Left cardiac atrium (tissue), 4 donors: ENCODE results near the gene MVB12B. TPM values are rescaled to one million over a fixed set of nuclear protein-coding genes. Genes with fewer than 3 reads are reported as not detected.
A peak's percentile ranks its signal among the peaks of the same experiment; 100 is the strongest.

Source experiments
- ATAC-seq, 2 donors: fragments of 200-7000 bp; cut with Tn5 transposase; one replicate each; pipeline ENCODE4 v1.9.1; 2020; ENCODE audit warnings: mild to moderate bottlenecking in 2 of 2, moderate library complexity in 2 of 2
- DNase-seq: peaks from one replicate; pipeline ENCODE4 v3.0.0-alpha.2; 2020
- intact Hi-C, 2 donors: fragments of 100-400 bp; cut with DNase I; formaldehyde crosslinking; loops; one replicate each; pipeline versions ENCODE4 v1.14.1 to v1.15.1; 2022 to 2023
- total RNA-seq, 2 donors: library from RNA; stranded (reverse); fragmentation: NEBNext Ultra II Directional; extraction: Animal tissue kit (Norgen Biotek cat#: 25700); gene quantifications; one replicate each; pipeline ENCODE4 v1.2.1, GENCODE V29; 2021
- donor health status: DM: no; HTN: yes; CAD: no.
- donor health status: DM: no; HTN: yes; CAD: no; lungs with severe emphysema.
- donor health status: DM: yes; HTN: yes; CAD: no.
- donor health status: Dilated cardiomyopathy.

The MVB12B gene
- total RNA-seq, 2 donors from 2014 or later: 9.7 to 12.3 TPM

DNA sequence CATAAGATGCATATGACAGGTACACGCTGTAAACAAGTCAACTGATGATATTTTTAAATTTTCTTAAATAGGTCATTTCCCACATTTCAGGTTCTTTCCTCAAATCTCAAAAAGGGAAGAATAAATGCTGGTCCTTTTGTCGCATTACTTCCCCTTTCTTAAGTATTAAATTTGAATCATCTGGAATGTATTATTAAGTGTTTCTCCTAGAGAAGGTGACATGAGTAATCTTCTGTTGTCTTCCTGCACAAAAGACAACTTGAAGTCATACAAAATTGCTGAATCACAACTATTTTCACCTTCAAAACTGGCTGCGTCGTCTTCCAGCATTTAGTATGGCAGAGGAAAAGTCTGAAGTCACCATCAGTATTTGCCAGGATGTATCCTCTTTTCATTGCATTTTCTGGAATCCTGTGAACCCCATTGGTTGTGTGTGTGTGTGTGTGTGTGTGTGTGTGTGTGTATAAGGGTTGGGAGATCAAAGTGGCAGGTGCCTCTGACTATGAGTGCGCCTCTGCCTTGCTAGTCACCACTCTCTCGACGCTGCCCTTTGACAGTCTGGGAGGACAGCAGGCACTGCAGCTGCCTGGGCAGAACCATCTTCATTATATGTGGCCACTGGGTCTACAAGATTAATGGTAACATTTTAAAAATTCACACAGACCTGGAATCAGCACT is 86.9 kb downstream of the MVB12B start:
- intact Hi-C loops: no loop called here
- ATAC-seq: no peak
- DNase-seq: no peak

DNA sequence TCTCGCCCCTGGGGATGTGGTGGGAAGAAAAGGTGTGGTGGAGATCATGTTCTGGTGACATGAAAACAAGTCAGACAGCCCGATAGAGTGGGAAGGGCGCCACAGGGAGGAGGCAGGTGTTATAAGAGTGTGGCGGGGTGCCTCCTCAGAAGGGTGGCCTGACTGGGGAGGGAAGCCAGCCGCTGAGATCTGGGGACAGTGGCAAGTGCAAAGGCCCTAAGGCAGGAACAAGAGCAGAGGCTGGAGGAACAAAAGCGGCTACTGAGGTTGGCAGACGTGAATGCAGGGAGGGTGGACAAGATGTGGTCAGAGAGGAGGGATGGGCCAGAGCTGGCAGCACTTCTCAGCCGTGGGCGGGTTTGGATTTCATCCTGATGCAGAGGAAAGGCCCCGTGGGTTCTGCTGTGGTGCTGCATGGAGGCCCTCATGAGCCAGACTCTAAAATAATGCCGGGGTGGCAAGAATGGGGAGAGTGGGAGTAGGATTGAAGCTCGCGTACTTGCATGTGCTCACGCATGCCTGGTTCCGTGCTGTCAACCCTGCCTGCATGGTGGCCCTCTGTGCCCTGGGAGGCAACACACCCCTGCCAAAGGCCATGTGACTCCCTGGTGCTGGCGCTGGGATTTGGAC is 89.2 kb downstream of the MVB12B start:
- no peak for ATAC-seq
- no peak for DNase-seq
- intact Hi-C loops: no loop called here

DNA sequence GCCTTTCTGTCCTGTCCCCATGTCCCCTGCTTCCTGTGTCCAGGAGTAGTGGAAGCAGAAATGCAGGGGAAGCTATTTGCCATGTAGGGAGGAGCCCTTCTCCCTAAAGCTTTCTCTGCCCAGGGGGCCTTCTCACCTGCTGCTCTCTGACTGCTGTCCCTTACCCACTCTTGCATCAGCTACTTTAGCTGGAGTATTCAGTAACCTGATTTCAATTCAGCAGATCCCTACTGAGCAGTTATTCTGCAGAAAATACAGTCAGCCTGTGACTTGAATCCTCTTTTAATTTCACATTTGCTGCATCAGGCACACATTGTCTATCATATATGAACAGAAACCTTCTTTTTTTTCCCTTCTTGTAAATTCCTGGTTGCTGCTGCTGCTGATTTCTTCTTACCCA is 90.4 kb downstream of the MVB12B start:
- intact Hi-C loops: no loop called here
- DNase-seq (no peak), ATAC-seq (no peak)

DNA sequence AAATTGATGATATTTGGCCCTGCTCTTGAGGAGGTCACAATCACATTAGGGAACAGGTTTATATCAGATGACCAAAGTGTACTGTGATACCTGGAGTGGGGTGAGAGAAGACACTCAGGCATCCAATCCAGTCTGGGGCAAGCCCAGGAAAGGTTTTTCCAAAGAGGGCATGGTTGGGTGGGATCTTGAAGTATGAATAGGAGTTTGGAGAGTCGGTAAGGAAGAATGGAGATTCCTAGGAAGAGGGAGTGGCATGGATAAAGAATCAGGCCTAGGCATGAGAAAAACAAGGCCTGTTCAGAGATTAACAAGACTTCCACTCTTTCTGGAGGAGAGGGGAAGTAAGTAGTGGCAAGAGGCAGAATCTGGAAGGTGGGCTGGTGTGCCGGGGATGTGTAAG is 91.1 kb downstream of the MVB12B start:
- DNase-seq (no peak), ATAC-seq (no peak)
- intact Hi-C loops: no loop called here

DNA sequence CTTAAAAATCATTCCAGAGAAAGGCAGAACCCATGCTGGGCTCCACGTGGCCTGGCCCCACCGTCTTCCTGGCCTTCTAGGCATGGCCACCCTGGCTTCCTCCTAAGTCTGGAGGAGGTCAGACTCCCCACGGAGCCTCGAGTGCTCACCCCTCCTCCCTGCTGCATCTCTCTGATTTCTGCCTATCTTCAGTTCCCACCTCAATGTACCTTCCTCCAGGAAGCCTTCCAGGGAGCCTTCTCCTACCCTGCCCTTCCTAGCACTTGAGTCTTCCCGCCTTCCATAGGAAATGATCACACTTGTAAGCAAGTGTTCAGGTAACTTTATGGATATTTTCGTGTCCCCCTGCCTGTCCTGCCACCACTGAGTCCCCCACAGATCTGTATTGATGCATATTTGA is 92.0 kb downstream of the MVB12B start:
- DNase-seq (no peak), ATAC-seq (no peak)
- intact Hi-C loops: no loop called here

DNA sequence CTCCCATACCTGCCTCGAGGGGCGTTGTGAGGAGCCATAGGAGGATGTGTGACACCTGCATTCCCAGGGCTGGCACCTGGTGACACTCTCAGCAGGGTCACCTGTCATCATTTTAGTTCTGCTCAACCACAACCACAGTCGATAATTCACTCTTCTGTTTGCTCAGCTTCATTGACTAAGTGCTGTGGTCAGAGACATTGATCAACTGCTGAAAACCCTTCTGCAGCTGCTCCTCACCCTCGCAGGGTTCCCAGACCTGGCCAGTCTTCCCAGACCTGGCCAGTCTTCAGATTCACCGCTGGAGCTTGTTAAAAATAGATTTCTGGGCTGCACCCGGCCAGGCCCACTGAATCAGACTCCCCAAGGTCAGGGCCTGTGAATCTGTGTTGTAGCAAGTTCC is 92.8 kb downstream of the MVB12B start:
- ATAC-seq: peak in 1 of 2 donors; percentile 60
- no peak for DNase-seq
- intact Hi-C loops: no loop called here

DNA sequence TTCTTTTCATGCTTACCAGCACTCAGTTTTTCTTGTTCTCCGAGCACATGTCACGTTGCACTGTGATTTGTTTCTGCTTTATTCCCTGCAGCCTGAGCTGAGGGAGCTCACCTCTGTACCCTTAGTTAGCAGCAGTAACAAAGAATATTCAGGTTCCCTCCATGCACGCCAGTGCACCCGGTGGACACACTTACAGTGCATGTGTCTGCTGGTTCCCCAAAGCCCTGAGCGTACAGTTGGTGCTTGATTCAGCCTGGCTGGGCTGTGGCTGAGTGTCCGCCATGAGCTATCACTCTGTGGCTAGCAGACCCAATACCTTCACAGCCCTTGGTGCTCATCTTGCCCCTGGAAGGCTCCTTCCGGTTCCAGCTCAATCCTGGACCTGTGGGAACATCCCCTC is 93.5 kb downstream of the MVB12B start:
- intact Hi-C loops: no loop called here
- DNase-seq (no peak), ATAC-seq (no peak)

DNA sequence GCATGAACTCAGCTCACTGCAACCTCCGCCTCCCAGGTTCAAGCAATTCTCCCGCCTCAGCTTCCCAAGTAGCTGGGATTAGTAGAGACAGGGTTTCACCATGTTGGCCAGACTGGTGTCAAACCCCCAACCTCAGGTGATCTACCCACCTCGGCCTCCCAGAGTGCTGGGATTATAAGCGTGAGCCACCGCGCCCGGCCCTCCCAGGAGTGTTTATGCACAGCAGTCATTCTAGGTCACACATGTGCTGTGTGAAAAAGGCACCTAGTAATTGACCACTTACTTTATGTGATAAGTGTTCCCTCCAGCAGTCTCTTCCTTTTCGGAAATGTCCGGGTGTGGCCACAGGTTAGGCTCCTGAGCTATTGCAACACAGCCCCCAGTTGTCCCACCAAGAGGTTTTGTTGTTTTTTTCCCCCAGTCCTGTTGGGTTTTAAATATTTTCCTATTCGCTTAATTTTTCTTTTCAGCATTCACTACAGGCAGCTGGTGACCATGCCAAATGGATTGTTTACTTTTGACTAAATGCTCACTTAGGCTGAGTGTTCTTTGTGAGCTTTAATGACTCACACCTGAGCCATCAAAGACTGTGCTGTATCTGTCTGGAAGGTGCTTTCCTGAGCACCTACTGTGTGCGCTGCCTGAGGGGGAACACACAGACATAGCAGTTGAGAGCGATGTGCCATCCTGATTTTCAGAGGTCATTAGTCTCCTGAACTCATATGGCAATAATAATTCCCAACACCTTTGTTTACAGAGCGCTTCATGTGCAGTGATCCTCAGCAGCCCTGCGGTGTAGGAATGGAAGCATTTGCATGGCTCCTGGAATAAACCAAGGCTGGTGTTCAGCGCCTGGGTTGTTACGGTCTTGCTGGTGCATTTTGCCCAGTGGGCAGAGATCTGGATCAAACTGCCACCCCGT is 94.3 kb downstream of the MVB12B start:
- ATAC-seq: no peak
- DNase-seq: no peak
- intact Hi-C loops: no loop called here

DNA sequence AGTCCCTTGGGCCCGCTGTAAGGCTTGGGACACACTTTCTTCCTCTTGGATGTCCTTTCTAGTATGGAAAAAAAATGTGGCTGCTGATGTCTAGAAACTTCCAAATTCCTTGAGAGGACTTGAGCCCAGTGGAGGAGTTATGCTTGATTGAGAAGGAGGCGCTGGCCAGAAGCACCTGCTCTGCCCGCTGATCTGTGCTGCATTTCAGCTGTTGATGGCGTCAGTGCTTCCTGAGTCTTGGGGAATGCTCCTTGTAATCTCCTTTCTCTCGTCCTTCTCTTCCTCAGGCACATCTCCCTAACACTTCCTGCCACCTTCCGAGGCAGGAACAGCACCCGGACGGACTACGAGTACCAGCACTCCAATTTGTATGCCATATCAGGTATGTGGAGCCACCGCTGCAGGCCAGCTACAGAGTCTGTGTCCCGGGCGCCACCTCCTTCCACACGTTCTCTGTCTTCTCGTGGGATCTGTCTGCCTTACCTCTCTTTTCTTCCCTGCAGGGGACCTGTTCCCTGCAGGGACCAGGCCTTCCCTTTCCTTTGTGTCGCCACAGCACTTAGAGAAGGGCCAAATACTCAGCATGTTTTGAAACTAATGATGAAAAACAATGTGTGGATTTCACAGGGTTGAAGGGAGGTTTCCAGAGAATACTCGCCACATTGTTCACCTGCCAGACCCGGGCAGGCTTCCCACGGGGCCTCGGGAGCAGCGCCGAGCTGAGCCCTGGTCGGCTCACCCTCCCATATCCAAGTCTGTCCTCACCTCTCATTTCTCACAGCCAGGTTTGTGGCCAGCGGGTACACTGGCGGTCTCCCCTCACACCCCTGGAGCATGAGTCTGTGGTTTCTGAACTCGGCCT is 95.2 kb downstream of the MVB12B start:
- intact Hi-C loops: no loop called here
- DNase-seq (no peak), ATAC-seq (no peak)

DNA sequence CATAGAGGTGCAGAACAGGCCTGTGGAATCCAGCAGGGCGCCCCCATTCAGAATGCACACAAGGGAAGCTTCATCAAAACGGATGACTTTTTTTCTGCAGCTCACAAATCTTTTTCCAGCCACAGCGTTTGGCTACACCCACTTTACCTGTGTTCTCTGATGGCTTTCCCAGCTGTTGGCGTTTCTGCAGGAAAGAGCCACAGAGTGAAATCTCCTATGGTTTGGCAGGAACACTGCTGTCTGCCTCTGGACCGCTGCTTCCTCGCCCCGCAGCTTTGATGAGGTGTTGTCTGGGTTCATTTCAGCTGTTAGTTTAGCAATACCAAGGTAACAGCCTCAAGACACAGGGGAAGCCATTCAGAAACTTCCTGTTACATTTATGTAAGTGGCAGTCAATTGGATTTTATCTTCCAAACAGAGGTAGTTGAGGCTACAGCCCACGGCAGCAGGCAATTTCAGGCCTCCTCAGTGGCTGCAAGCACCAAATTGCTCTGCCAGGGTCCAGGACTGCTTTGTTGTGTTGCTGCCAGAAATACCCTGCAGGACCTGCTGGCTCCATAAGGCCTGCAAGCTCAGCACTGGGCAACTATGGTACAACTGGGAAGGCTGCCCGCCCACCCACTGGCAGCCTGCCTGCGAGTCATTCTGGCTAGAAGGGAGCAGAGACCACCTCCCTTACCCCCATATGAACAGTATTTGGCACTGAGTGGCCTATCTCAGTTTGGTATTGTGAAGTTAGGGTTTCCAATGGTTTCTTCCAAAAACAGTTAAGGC is 96.7 kb downstream of the MVB12B start:
- no peak for DNase-seq
- intact Hi-C loops: no loop called here

DNA sequence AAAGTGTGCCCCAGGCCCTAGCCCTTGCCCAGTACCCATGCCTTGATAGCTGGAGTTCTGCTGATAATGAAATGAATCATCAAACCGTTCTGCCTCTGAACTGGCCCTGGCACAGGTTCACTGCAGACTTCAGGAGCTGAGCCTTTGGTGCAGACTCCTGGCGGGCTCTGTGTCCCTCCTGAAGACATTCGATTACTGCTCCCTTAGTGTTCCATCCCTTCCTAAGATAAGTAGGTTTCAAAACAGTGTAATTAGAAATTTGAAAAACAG is 97.2 kb downstream of the MVB12B start:
- DNase-seq: no peak
- peak in 1 of 2 donors; percentile 63 for ATAC-seq
- intact Hi-C loops: no loop called here

More for the DNA sequence above, 96.7 kb downstream of the MVB12B start:
- peak in 1 of 2 donors; percentile 16 for ATAC-seq

DNA sequence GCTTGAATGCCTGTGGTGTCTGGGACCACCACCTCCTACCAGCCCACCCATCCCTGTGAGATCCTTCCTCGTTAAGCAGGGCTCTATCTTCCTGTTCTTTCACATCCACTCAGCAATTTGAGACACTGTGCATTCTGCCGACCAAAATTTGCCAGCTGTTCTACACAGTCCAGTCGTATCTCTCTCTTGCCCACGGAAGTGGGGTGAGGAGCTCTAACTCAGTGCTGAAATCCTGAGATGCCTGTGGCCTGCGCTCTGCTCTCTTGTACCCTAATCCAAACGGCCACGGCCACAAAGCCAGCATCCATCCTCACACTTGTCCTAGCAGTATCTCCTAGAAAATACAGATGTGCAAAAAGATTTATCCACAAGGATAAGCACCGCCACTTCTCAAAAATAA is 97.9 kb downstream of the MVB12B start:
- intact Hi-C loops: no loop called here
- ATAC-seq (no peak), DNase-seq (no peak)

DNA sequence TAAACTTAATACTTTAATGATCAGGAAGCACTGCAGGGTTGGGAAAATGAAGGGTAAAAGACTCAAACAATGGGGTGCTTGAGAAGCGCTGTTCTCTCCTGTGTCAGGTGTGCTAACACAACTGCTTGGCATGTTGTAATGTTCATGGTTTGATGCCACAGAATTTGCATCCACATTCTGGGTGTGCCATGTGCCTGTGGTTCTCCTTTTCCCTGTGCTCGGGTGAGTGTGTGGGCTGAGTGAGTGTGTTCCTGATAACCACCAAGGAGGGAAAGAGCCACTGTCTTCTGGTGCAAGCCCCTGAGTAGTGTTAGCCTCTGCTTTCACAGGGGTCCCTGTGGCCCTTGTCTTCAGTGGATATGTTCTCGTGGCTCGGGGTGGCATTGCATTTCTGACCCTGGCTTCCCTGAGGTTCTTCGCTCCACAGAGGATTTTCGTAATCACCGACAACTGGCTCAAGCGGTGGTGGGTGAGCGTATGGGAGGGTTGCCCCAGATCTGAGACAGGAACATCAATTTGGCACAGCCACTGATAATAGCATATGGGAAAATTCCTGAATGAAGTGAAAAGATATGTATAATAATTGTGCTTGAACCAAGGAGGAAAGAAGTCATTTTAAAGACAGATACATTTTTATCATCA is 102.0 kb downstream of the MVB12B start:
- ATAC-seq (no peak), DNase-seq (no peak)
- intact Hi-C loops: no loop called here

DNA sequence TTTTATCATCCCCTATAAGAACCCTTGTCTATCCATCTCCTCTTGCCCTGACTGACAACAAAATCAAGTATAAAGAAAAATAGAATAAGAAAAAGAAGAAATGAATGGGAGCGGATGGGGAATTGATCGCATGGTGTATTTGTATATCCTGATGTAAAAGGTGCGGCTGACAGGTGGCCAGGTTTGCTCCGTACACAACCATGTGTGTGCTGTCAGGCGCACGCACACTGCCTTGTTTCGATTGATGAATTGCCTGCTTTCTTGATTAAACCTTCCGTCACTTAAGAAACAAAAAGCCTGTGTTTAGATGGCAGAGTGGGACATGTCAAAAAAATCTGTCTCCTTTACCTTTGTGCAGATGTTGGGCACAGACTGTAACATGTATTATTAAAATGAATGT is 102.6 kb downstream of the MVB12B start:
- DNase-seq (no peak), ATAC-seq (no peak)
- intact Hi-C loops: no loop called here

DNA sequence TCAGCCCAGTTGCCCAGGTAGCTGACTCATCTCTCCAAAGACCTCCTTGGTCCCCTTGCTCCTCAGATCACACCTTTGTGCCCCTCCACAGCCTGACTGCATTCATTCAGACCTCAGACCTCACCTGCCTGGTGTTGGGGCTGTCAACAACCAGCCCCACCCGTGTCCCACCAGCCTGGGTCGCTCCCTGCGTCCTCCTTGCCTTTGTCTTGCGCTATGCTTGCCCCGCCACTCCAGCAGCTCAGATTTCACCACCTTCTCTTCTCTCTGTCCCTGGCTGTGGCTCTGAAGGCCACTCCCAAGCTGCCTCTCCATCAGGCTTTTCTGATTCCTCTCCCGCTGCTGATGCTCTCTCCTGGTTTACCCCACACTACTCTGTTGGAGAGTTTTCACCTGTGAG is 103.5 kb downstream of the MVB12B start:
- intact Hi-C loops: no loop called here
- ATAC-seq (no peak), DNase-seq (no peak)

DNA sequence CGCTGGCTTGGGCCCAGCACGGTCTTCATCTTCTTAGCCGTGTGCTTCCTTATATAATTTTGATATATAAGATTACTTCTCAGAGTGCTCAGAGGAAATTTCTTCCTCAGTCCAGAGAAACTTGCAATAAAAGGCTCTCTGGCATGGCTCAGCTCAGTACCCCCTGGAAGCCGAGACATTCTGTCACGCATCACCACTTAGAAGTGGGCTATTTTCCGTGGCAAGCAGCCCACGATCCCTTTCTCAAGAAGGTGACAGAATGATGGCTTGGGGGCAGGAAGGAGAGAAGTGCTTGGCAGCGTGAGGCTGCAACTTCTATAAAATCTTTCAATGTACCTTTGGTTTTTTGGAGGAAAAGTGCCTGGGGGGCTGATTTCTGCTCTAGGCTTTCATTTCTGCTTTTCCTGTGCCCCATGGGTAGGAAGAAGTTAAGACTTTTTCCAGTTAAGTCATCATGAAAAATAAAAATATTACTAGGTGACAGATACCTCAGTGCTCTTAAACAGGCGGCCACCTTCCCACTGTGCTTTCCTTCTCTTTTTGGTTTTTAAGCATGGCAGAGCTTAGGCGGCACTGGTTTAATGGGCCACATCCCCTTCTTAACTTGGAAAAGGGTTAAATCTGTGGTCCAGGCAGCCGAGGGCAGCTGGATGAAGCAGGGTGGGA is 104.6 kb downstream of the MVB12B start:
- DNase-seq: no peak
- intact Hi-C loops: no loop called here
- ATAC-seq: no peak

DNA sequence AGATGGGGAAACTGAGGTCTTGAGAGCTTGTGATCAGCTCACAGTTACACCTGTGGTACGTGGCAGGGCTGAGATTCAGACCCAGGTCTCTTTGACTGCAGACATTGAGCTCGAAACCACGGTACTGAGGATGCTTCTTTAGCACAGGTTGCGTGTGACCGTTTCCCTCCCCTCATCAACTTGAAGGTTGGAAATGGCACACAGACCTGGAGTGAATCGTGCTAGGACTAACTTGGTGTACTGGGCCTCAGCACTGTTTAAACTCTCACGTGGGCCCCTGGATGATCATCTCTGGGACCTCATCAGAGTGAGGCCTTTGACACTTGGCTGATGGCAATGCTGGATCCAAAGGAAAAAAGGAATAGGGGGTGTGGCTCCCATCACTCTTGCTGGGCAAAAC is 106.0 kb downstream of the MVB12B start:
- intact Hi-C loops: no loop called here

DNA sequence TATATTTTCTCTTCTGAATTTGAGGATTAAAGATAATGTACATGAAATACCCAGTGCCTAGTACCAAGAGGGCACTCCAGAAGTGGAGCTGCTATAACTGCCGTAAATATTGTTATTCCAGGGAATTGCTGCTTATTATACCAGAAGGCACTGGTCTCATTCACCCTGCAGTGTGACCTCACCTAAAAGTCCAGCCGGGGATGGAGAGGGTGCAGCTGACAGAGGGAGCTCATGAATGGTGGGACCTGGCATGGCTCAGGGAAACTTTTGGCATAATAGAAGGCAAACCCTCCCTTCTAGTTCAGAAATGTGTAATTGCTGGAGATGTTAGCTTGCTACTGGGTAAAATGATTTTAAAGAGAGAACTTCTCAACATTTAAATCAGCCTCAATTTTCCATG is 108.5 kb downstream of the MVB12B start:
- DNase-seq: no peak
- intact Hi-C loops: no loop called here
- no peak for ATAC-seq

More for the DNA sequence above, 106.0 kb downstream of the MVB12B start:
- ATAC-seq (no peak), DNase-seq (no peak)
